GM12878 (cell line): ENCODE measurements around the gene MYRFL. TPM values are rescaled to one million over a fixed set of nuclear protein-coding genes. Genes with fewer than 3 reads are reported as not detected.

Experiments used
- ATAC-seq: fragments of 200-7000 bp; cut with Tn5 transposase; 3 replicates; pipeline ENCODE4 v1.9.1; 2020; ENCODE audit warnings: mild to moderate bottlenecking, moderate library complexity
- BruUV-seq: library from RNA; stranded (reverse); fragments of 400-500 nt; replicated peaks from 2 replicates; lab custom pipeline; 2021; lab: Mats Ljungman, UMichigan
- CTCF ChIA-PET: fragments of 300-600 bp; sonication (Branson Sonifier 250); formaldehyde crosslinking; extraction: SDS; loops from one replicate; lab custom pipeline; 2021; ENCODE audit warnings: inconsistent platforms; lab: Yijun Ruan, JAX
- POLR2A ChIA-PET: fragments of 350-600 bp; formaldehyde crosslinking; extraction: SDS; loops from one replicate; lab custom pipeline; 2021; ENCODE audit warnings: inconsistent platforms; lab: Charles Lee
- RAD21 ChIA-PET: fragments of 300-600 bp; sonication (Branson Sonifier 250); formaldehyde crosslinking; loops from one replicate; lab custom pipeline; 2023; ENCODE audit warnings: antibody characterized with exemption; ENCODE audit not compliant: unreplicated experiment; lab: Charles Lee
- SMC1A ChIA-PET: fragments of 300-600 bp; sonication (Branson Sonifier 250); formaldehyde crosslinking; loops from one replicate; lab custom pipeline; 2023; ENCODE audit not compliant: unreplicated experiment, uncharacterized antibody; lab: Charles Lee
- DNase-seq: peaks from one replicate; pipeline ENCODE4 v3.0.0-alpha.2; 2011; ENCODE audit warnings: low read depth, low spot score
- FAIRE-seq: peaks from 3 replicates; lab custom pipeline; 2011; peaks lifted over from hg19 to GRCh38; lab: Jason Lieb, UNC
- H2AFZ ChIP-seq: 2 replicates; pipeline ENCODE4 v1.6.0; 2011; ENCODE audit warnings: low read depth, low read length, control low read depth; ENCODE audit not compliant: control insufficient read depth
- H3K27ac ChIP-seq: 2 replicates; pipeline ENCODE4 v1.5.1; 2011; ENCODE audit warnings: control low read depth; ENCODE audit not compliant: control insufficient read depth, insufficient read depth
- H3K27me3 ChIP-seq, 2 experiments: replicated peaks in 1 of 2; 2 replicates each; pipeline versions ENCODE4 v1.6.0 to v1.6.1; 2011; ENCODE audit warnings: low read length in 1 of 2; ENCODE audit not compliant: control insufficient read depth in 2 of 2, insufficient read depth in 2 of 2
- H3K36me3 ChIP-seq, 2 experiments: 2 replicates each; pipeline ENCODE4 v1.5.1; 2011; ENCODE audit warnings: low read length in 1 of 2; ENCODE audit not compliant: control insufficient read depth in 2 of 2, insufficient read depth in 2 of 2
- H3K4me1 ChIP-seq: 2 replicates; pipeline ENCODE4 v1.6.1; 2011; ENCODE audit warnings: mild to moderate bottlenecking, low read length, moderate library complexity, mixed read lengths; ENCODE audit not compliant: control insufficient read depth, insufficient read depth
- H3K4me2 ChIP-seq: 2 replicates; pipeline ENCODE4 v1.6.0; 2011; ENCODE audit warnings: control low read depth; ENCODE audit not compliant: control insufficient read depth, insufficient read depth
- H3K4me3 ChIP-seq: fragments of 200-600 bp; sonication (generic); 2 replicates; pipeline ENCODE4 v1.5.1; 2016
- H3K79me2 ChIP-seq: 2 replicates; pipeline ENCODE4 v1.6.0; 2011; ENCODE audit warnings: low read length; ENCODE audit not compliant: control insufficient read depth, insufficient read depth
- H3K9ac ChIP-seq: 2 replicates; pipeline ENCODE4 v1.8.0; 2011; ENCODE audit warnings: low read length, control low read depth, mixed read lengths; ENCODE audit not compliant: control insufficient read depth, insufficient read depth
- H3K9me3 ChIP-seq: replicated peaks from 3 replicates; pipeline ENCODE4 v1.5.1; 2011; ENCODE audit warnings: mild to moderate bottlenecking, low read length; ENCODE audit not compliant: control insufficient read depth, insufficient read depth
- H4K20me1 ChIP-seq: 2 replicates; pipeline ENCODE4 v1.6.0; 2011; ENCODE audit not compliant: control insufficient read depth, insufficient read depth
- BCL11A ChIP-seq: IDR thresholded peaks from 2 replicates; pipeline ENCODE4 v1.6.1; 2011; ENCODE audit warnings: low read depth, low read length
- BMI1 ChIP-seq: fragments of 450-650 bp; IDR thresholded peaks from 2 replicates; pipeline ENCODE4 v1.6.1; 2016; ENCODE audit warnings: mild to moderate bottlenecking, moderate library complexity, borderline replicate concordance
- CREB1 ChIP-seq: IDR thresholded peaks from 2 replicates; pipeline ENCODE4 v1.6.1; 2012; ENCODE audit warnings: low read depth, mild to moderate bottlenecking, inconsistent platforms
- JUNB ChIP-seq: IDR thresholded peaks from 2 replicates; pipeline ENCODE4 v1.6.1; 2016; ENCODE audit warnings: antibody characterized with exemption, mild to moderate bottlenecking
- MEF2A ChIP-seq: IDR thresholded peaks from 2 replicates; pipeline ENCODE4 v1.6.1; 2011; ENCODE audit warnings: low read depth, mild to moderate bottlenecking, low read length, moderate library complexity; ENCODE audit not compliant: insufficient read depth
- RAD21 ChIP-seq: IDR thresholded peaks from 2 replicates; pipeline ENCODE4 v1.6.1; 2011; ENCODE audit warnings: mild to moderate bottlenecking, low read depth, low read length, moderate library complexity; ENCODE audit not compliant: insufficient read depth
- WGBS: methylation state at CpG from one replicate; pipeline ENCODE4 v1.1.6; 2016; ENCODE audit warnings: low lambda C conversion rate; ENCODE audit not compliant: insufficient replicate concordance, insufficient coverage; ENCODE audit errors: missing lambda C conversion rate; 5-methylcytosine and 5-hydroxymethylcytosine counted together
- in situ Hi-C: fragments of 300-500 bp; cut with MboI; formaldehyde crosslinking; loops from 9 replicates; pipeline ENCODE4 v1.14.3; 2018; ENCODE audit warnings: mixed read lengths
- intact Hi-C: fragments of 100-400 bp; cut with micrococcal nuclease; formaldehyde crosslinking; loops from one replicate; pipeline ENCODE4 v1.14.2; 2022; ENCODE audit not compliant: unreplicated experiment
- polyA plus RNA-seq, 11 experiments: library from polyadenylated mRNA; depleted of rRNA in 4 of 11; unstranded in 6 of 11; stranded (reverse) in 5 of 11; fragments of >200 nt; fragmentation: Nextera tagmentation in 4 of 11; fragmentation: Illumina TruSeq in 1 of 11; extraction: Ambion mirVana in 4 of 11; extraction: Trizol in 1 of 11; gene quantifications; 1 replicate in 1 of 11; 2 replicates in 10 of 11; pipeline versions ENCODE4 v1.2.1 to v1.2.3, GENCODE V29; 2011 to 2016; ENCODE audit warnings: inconsistent platforms in 2 of 11, missing spikeins in 2 of 11, low read depth in 1 of 11
- total RNA-seq, 4 experiments: library from RNA; depleted of rRNA in 3 of 4; stranded (reverse); fragments of >200 nt in 3 of 4; fragmentation: Illumina TruSeq in 1 of 4; extraction: Trizol in 1 of 4; gene quantifications; 2 replicates each; pipeline versions ENCODE4 v1.2.1 to v1.2.3, GENCODE V29; 2013 to 2021
- TF ChIP-seq, protein P1 (sequence below), 3 experiments: IDR thresholded peaks in 2 of 3; conservative IDR thresholded peaks in 1 of 3; 2 replicates each; pipeline ENCODE4 v1.5.1; 2011; ENCODE audit warnings: low read depth in 3 of 3, low read length in 3 of 3, mild to moderate bottlenecking in 3 of 3, control low read depth in 2 of 3, moderate library complexity in 2 of 3, inconsistent platforms in 1 of 3, mixed read lengths in 1 of 3; ENCODE audit not compliant: control insufficient read depth in 2 of 3, insufficient read depth in 1 of 3; ENCODE audit errors: extremely low read depth in 1 of 3
- TF ChIP-seq, protein P2 (sequence below): IDR thresholded peaks from 2 replicates; pipeline ENCODE4 v1.6.1; 2011; ENCODE audit warnings: low read depth, mild to moderate bottlenecking, low read length, moderate library complexity, borderline replicate concordance; ENCODE audit errors: extremely low read depth
- TF ChIP-seq, protein P3 (sequence below): fragments of 450-650 bp; IDR thresholded peaks from 2 replicates; pipeline ENCODE4 v1.6.1; 2017; ENCODE audit warnings: mild to moderate bottlenecking
- TF ChIP-seq, protein P4 (sequence below): fragments of 450-650 bp; IDR thresholded peaks from 2 replicates; pipeline ENCODE4 v1.6.1; 2017; ENCODE audit warnings: mild to moderate bottlenecking, moderate library complexity

The MYRFL gene
- total and polyA plus RNA-seq, 10 of the 15 experiments (the other 5 are each of a cell fraction or from before 2014, with no cell fraction given), result 0.24 to 1.8 (median 0.64) TPM

DNA sequence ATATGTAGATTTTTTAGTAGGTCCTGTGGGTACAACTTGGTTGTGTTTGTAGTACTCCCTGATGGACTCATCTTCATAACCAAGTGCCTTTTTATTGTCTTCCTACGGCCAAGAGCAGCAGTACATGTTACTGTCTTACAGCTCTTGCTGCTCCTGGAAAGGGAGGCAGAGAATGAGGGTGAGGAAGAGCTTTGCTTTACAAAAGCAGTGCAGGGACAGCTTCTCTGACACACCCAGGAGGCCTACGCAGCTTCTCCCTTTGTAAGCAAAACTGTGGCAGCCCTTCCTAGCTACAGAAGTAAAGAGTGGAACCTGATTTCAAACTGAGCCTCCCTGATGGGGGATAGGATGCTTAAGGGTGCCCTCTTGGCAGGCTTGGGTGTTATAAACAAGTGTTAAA lies 18.6 kb downstream of the MYRFL start:
- CTCF ChIA-PET, result no interaction called here
- H3K9me3 ChIP-seq, result no peaks in the 10 kb centered on the region
- POLR2A ChIA-PET, result no interaction called here

More for the DNA sequence above, 18.6 kb downstream of the MYRFL start:
- DNase-seq, result no peak
- no peak overlapping the region for H3K27ac ChIP-seq
- BruUV-seq, result no TSS peak
- 21% methylated on average over 2 of the region's 2 CpGs for WGBS
- H3K4me1 ChIP-seq, result no peaks in the 10 kb centered on the region
- in situ Hi-C loops, result no loop called here
- no peak overlapping the region for H3K9ac ChIP-seq
- H3K27me3 ChIP-seq, result no peaks in the 10 kb centered on the region
- H3K36me3 ChIP-seq, result no peaks in the 10 kb centered on the region
- FAIRE-seq, result no peak
- no peak for ATAC-seq
- no peaks in the 10 kb centered on the region for H3K79me2 ChIP-seq
- no peak overlapping the region for H2AFZ ChIP-seq
- TF ChIP-seq, protein P1, sequence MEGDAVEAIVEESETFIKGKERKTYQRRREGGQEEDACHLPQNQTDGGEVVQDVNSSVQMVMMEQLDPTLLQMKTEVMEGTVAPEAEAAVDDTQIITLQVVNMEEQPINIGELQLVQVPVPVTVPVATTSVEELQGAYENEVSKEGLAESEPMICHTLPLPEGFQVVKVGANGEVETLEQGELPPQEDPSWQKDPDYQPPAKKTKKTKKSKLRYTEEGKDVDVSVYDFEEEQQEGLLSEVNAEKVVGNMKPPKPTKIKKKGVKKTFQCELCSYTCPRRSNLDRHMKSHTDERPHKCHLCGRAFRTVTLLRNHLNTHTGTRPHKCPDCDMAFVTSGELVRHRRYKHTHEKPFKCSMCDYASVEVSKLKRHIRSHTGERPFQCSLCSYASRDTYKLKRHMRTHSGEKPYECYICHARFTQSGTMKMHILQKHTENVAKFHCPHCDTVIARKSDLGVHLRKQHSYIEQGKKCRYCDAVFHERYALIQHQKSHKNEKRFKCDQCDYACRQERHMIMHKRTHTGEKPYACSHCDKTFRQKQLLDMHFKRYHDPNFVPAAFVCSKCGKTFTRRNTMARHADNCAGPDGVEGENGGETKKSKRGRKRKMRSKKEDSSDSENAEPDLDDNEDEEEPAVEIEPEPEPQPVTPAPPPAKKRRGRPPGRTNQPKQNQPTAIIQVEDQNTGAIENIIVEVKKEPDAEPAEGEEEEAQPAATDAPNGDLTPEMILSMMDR (IDR thresholded peaks at IDR 0.05 in 2 of 3, conservative IDR thresholded peaks at IDR 0.05 in 1 of 3; ENCODE audit: control insufficient read depth in 2 of 3, extremely low read depth in 1 of 3, insufficient read depth in 1 of 3, low read depth in 3 of 3, low read length in 3 of 3), result no peak
- TF ChIP-seq CREB1 (no peak), JUNB (no peak), RAD21 (no peak), BMI1 (no peak), MEF2A (no peak), BCL11A (no peak)
- TF ChIP-seq, protein P2, sequence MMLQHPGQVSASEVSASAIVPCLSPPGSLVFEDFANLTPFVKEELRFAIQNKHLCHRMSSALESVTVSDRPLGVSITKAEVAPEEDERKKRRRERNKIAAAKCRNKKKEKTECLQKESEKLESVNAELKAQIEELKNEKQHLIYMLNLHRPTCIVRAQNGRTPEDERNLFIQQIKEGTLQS, result no peak
- TF ChIP-seq, protein P3, sequence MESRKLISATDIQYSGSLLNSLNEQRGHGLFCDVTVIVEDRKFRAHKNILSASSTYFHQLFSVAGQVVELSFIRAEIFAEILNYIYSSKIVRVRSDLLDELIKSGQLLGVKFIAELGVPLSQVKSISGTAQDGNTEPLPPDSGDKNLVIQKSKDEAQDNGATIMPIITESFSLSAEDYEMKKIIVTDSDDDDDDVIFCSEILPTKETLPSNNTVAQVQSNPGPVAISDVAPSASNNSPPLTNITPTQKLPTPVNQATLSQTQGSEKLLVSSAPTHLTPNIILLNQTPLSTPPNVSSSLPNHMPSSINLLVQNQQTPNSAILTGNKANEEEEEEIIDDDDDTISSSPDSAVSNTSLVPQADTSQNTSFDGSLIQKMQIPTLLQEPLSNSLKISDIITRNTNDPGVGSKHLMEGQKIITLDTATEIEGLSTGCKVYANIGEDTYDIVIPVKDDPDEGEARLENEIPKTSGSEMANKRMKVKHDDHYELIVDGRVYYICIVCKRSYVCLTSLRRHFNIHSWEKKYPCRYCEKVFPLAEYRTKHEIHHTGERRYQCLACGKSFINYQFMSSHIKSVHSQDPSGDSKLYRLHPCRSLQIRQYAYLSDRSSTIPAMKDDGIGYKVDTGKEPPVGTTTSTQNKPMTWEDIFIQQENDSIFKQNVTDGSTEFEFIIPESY, result no peak
- TF ChIP-seq, protein P4, sequence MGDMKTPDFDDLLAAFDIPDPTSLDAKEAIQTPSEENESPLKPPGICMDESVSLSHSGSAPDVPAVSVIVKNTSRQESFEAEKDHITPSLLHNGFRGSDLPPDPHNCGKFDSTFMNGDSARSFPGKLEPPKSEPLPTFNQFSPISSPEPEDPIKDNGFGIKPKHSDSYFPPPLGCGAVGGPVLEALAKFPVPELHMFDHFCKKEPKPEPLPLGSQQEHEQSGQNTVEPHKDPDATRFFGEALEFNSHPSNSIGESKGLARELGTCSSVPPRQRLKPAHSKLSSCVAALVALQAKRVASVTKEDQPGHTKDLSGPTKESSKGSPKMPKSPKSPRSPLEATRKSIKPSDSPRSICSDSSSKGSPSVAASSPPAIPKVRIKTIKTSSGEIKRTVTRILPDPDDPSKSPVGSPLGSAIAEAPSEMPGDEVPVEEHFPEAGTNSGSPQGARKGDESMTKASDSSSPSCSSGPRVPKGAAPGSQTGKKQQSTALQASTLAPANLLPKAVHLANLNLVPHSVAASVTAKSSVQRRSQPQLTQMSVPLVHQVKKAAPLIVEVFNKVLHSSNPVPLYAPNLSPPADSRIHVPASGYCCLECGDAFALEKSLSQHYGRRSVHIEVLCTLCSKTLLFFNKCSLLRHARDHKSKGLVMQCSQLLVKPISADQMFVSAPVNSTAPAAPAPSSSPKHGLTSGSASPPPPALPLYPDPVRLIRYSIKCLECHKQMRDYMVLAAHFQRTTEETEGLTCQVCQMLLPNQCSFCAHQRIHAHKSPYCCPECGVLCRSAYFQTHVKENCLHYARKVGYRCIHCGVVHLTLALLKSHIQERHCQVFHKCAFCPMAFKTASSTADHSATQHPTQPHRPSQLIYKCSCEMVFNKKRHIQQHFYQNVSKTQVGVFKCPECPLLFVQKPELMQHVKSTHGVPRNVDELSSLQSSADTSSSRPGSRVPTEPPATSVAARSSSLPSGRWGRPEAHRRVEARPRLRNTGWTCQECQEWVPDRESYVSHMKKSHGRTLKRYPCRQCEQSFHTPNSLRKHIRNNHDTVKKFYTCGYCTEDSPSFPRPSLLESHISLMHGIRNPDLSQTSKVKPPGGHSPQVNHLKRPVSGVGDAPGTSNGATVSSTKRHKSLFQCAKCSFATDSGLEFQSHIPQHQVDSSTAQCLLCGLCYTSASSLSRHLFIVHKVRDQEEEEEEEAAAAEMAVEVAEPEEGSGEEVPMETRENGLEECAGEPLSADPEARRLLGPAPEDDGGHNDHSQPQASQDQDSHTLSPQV, result no peak
- intact Hi-C loops, result no loop called here
- no peaks in the 10 kb centered on the region for H4K20me1 ChIP-seq
- H3K4me2 ChIP-seq, result no peak overlapping the region
- ChIA-PET SMC1A (no interaction called here), RAD21 (no interaction called here)
- H3K4me3 ChIP-seq, result no peak overlapping the region
